ENCODE measurements around the gene SPEG.

- no peak for TF ChIP-seq FOXJ3 (CRISPR knock-in tag; IDR thresholded peaks at IDR 0.05; ENCODE audit: borderline replicate concordance)
- no peak for TF ChIP-seq PRDM15 (CRISPR knock-in tag; IDR thresholded peaks at IDR 0.05)
These were observed 39.0 kb upstream of the SPEG start for GRCh38 chr2:219395609-219396008.
